H4 (cell line): Measurements from ENCODE around the gene GFPT2. TPM values are rescaled to one million over a fixed set of nuclear protein-coding genes. Genes with fewer than 3 reads are reported as not detected.

Experiments
- DNase-seq: peaks from one replicate; pipeline ENCODE4 v3.0.0-alpha.2; 2015; ENCODE audit warnings: low spot score
- total RNA-seq: library from RNA; depleted of rRNA; stranded (reverse); fragments of >200 nt; shearing (Covaris generic); gene quantifications from 2 replicates; pipeline ENCODE4 v1.2.3, GENCODE V29; 2014

Gene GFPT2
- total RNA-seq, 1 experiment from 2014 or later: 16.4 TPM

DNA sequence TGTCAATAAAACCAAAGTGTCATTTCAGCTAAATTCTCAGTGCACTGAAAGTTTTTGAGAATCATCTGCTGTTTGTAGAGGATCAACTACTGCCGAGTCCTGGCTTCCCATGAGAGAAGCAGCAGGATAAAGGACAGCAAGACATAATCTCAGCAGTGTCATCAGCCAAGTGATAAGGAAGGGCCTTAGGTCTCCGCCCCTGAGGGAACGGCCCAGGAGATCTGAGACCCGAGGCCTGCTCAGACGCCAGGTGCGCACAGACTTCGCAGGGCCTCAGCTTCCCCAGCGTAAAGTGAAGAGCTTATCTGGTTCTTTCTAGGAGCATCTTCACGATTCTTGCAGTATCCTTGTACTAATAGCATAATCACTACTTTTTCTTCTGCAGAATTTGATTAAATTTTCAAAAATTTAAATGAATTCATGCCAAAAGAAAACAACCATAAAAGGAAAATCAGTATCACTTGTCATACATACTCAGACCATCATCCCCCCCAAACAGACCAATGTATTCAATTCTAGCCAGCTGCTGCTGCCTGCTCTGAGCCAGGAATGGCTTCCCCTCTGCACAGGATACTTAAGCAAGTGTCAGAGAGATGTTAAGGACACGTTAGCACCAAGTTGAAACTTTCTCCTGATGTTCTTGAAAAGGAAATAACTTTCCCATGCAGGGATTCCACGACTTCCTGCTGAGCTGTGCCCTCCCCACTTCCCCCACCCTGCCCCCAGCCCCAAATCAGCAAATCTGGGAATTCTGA lies 2.2 kb downstream of the GFPT2 start:
- DNase-seq: no peak

DNA sequence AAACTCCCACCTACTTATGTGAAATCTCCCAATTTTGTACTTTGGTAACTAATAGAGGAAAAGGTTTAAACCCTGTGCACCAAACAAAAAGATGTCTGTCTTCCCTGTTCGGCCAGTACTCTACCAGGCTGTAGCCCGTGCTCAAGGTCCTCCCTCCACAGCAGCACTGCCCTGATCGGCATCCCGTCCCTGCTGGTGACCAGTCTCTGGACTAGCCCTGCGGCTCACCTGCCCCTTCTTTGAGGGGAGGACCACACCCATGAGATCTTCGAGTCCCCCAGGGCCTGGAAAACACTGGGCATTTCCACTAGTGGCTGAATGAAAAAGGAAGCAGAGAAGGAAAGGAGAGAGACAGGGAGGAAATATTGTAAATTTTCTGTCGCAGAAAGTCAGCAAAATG lies 2.8 kb downstream of the GFPT2 start:
- no peak for DNase-seq

DNA sequence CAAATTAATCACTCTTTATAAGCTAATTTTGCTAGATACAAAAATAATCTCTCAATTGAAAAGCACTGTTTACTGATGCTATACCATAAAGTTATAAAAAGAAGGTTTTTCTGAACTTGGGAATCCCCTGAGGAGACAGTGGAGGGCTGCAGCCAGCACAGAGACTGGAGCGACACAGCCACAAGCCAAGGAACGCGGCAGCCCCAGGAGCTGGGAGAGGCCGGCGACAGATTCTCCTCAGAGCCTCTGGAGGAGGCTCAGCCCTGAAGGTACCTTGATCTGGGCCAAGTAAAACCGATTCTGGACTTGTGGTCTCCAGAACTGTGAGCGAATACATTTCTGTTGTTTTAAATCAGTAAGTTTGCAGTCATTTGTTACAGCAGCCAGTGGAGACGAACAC lies 3.7 kb downstream of the GFPT2 start:
- no peak for DNase-seq

DNA sequence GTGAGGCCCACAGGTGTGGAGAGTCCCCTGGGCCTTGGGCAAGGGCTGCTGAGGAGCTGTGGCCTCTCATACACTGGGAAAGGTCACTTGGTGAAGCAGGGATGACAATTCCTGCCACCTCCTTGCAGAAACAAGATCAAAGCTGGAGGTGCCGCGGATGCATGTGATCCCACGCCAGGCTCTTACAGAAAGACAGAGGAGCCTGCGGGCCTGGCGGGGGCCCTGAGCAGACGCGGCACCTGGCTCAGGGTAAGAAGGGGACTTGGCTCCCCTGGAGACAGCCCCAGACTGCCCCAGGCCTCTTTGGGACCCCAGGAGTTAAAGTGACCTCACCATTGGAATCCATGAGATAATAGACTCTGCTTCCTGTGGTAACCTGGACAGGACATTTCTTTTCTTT lies 4.8 kb downstream of the GFPT2 start:
- no peak for DNase-seq

DNA sequence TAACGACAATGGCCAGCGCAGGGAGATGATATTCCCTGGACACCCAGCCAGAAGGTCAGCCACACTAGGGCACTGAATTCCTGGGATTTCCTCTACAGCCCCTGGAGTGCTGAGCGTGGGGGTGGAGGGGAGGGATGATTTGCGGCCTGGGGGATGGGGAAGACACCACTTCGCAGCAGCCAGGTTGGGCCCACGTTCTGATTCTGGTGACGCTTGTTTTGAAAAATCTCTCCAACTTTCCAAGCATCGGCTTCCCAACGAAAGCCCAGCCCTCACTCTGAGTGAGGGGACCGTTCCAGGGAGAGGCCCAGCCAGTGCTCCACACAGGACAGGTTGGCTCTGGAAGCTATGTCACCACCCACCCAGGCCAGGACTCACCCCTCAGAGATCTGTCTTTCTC lies 5.4 kb downstream of the GFPT2 start:
- no peak for DNase-seq

DNA sequence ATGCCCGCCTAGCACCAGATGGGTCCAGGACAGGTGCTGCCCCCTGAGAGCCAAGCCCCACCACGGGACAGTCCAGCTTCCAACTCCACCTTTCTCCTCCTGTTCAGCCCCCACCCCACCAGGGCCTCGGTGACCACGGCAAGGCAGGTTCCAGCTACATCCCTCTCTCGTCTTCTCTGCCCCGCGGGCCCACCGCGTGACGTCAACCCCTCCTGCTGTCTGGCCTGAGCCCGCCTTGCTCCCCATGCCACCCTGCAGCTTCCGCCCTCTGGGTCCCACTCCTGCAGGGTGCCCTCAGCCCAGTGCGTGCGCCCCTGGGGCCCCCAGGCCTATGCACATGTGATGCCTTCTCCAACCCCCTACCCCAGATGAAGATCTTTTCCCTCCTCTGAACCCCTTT lies 6.8 kb downstream of the GFPT2 start:
- no peak for DNase-seq

DNA sequence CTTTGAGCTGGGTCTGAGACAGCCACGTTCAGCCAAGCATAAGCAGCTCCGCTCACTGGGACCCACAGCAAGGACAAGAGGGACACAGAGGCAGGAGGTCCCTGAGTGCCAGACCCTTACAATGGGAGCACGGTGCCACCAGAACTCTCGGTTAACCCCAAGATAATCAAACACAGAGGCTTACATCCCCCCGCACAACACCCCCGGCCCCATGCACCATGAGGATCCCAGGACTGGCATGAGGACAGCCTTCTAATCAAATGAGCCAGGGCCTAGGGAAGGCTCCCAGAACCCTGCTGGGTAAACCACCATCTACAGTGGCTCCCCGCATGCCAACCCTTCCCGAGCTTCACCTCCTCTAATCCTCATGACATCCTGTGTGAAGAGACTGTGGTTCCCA lies 7.4 kb downstream of the GFPT2 start:
- DNase-seq: no peak

DNA sequence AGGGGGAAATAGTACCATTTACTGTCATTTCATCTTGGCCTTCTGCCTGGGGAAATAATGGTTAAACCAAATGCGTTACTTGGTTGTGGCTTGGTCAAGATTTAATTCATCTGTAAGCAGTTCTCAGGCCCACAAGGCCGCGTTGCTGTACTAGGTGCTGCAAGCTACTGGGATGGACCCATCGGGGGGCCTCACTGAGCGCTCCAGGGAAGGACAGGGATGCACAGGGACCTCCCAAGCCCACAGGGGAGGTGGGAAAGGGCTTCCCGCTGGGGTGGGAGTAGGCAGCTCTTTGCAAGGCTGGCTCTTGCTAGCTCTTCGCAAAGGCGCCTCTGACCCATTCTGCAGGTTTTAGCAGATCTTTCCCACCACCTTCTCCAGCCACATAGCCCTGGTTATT lies 8.0 kb downstream of the GFPT2 start:
- no peak for DNase-seq

DNA sequence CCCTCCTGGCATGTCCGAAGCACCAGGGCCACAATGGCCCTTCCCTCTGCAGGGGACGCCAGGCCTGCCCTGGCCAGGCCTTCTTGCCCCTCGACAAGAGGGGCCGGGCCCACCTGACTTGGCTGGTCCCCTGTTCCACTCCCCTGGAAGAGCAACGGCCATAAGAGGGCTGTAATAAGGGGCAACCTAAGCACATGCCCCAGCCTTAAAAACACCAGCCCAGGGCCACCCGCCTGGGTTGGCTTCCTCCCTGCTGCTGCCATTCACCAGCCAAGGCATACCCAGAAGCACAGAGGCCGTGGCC lies 8.5 kb downstream of the GFPT2 start:
- DNase-seq: no peak

DNA sequence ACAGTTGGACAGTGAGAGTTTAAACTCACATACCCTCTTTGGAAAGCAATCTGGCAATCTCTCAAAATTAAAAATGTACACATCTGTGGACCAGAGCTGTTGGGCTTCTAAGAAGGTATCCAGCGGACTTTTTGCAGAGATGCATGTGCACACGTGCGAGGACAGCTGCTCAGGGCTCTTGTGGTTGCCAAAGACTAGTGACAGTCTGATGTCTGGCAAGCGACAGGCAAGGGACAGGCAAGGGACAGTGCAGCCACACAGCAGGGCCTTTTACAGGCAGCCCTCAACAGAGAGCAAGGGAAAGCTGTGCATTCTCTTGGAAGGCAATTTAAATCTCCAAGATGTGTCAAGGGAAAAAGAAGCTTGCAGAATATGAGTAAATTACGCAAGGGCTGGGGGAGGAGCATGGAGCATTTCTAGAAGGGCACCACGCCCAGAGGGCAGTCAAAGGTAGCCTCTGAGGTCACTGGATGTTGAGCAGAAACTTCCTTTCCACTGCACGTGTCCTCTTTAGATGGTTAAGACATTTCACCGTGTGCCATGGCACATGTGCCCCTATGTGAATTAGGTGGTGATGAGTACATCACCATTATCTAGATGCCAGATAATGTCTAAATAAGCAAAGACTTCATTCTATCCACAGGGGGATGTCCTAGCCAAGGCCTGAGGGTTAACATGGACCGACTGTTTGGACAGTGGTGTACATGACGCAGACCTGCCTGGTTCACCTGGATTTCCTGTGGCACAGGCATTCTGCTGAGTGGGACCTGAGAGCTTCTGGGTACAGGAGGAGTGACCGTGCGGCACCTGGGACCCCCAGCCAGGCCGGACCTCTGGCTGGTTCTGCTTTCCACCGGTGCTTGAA lies 9.1 kb downstream of the GFPT2 start:
- peak; percentile 52 for DNase-seq

DNA sequence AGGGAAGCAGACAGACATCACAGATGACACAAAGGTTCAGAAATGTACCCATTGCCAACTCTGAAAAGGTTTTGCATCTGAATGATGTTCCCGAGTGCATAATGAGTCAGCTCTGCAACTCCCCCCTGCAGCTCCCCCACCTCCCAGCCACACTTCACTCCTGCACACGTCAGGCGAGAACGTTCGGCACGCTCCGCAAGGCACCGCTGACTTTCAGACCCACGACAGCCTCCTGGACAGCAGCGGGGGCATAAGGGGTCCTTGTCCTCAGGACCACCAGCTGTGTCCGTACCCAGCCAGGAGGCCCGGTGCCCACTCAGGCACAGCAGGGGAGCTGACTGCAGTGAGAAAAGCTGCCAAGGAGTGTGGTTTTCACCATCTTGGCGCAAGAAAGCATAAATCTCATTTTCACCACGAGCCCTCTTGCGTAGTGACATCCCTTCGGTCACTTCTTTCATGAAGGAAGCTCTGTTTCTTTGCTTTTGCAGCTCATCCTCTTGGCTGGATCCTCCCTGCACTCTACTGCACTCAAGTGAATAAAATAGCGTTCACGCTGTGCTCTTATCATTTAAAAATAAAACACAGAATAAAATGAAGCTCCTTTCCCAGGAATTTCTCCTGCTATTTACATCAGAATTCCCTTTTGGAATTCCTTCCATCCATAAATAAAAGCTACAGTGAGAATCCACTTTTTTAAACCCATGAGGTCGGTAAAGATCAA lies 9.9 kb downstream of the GFPT2 start:
- peak; percentile 45 for DNase-seq

DNA sequence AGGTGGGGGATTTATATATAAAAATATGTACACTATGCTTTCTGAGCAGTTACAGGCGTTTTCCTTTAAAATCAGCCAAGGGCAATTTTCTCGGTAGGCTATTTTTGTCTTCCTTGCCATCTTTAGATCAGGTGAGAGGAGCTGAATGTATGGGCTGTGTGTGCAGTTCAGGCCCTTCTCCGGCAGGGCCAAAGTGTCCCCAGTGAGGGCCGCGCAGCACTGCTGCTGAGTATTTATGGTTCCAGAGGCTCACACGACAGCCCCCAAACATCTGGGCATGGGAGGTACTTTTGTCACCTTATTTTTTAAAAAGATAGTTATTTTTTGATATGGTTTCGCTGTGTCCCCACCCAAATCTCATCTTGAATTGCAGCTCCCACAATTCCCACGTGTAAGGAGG lies 11.5 kb downstream of the GFPT2 start:
- no peak for DNase-seq

DNA sequence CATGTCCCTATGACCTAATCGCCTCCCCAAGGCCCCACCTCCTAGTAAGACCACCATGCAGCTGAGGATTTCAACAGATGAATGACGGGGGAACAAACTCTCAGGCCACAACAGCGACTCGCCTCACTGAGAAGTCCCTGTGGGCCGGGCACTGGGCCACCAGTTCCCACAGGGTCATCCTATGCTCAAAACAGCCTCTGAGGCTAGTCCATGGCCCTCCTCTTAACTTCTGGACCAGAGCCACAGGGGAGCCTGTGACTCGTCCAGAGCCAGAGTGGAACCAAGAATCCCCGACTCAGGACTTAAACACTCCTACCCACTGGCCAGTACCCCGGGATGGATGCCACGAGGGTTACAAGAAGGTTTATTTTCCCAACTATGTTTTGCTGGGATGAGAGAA lies 12.3 kb downstream of the GFPT2 start:
- no peak for DNase-seq

DNA sequence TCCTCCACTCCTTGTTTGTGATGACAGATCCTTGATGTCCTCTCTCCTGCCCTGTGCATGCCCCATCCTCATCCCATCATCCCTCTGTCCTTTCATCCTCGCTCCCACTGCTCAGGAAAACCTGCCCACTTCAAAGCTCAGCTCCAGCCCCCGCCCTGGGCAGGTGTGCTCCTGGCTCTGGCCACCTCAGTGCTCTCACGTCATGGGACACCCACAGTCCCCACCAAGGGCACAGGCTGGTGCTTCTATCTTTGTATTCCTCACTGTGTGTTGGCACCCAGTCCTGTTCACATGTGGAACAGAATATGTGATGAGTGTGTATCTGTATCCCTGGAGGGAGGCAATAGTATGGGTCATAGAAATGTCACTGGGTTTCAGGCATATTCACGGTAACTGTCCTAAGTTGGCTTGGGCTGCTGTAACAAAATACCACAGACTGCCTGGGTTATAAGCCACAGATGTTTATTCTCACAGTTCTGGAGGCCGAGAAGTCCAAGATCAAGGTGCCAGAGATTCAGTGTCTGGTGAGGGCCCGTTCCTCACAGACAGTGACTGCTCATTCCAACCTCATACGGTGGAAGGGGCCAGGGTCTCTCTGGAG lies 13.5 kb downstream of the GFPT2 start:
- no peak for DNase-seq

DNA sequence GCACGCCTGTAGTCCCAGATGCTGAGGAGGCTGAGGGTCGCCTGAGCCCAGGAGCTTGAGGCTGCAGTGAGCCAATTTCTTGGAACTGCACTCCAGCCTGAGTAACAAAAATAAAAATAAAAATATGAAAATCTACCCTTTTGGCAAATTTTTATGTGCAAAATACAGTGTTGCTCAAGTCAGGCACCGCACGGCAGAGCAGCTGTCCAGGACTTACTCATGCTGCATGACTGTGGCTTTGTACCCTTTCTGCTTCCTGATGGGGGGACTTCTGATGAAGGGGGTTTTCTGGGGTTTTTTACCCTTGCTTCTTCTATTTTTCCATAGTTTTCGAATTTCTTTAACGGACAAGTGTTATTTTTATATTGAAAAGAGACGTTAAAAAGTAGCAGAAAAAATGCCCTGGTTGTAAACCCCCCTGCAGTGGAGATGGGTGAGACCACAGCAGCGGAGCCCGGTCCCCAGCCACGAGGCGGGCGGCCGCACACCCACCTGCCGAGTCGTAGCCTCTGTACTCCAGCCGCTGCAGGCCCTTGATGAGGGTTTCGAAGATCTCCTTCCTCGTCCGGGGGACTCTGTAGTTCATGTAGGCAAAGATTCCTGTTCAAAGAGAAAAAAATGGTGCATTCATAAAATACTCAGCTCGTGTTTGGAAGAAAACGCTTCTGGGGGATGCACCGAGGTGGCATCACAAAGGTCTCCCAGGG lies 15.0 kb downstream of the GFPT2 start:
- DNase-seq: no peak

DNA sequence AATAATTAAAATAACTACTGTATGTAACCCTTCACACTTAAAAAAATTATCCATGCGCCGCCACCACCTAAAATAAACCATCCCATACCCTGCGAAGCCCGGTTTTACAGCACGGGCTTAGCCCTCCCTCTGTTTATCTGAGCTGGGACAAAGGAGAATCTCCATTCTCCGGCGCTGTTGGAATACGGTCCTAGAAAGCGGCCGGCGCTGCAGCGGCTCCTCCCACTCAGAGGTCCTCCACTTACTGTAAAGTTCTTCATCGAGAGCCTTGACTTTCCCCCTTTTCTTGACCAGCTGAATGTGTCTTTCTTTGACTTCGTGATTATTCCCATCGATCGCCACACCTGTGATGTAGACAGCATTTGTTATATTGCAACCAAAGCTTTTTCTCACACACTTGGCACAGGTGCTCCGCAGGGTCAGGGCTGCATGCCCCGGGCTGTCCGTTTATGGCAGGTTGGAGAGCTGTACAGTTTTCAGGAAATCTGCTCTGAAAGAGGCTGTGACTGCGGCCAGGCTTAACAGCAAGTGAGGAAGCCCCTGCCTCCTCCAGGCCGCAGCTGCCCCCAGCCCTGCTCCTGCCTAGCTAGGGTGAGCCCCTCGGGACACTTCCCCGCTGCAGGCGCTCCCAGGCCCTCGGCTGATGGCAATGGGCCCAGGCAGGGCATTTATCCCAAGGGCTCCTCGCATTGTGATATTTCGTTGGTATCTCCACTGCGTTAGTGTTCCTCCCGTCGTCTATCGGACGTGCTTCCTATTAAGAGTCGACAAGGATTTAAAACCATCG lies 16.7 kb downstream of the GFPT2 start:
- no peak for DNase-seq

DNA sequence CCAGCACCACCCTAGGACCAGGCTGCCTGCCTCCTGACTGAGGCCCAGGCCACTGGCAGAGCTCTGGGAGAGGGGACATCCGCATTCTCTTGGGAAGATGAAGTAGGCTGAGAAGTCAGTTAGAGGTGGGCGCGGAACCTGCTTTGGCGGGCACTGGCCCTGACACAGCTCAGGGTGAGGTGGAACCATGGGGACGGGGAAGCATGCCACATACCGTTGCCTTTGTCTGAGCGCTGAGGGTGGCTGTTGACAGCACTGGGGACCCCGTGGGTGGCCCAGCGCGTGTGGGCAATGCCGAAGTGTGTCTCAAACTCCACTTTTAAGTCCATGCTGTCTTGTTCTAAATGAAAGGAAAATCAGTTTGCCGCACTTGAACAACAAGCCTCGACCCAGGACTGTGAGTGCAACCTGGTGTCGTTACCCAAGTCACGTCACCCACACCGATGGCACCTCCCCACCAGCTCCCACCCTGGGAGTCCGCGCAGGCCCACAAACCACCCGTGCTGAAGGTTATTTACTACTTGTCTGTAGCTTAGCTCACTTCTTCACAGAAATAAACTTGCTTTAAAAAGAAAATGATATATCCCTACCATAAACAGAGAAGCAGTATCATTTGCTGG lies 17.4 kb downstream of the GFPT2 start:
- DNase-seq: no peak

DNA sequence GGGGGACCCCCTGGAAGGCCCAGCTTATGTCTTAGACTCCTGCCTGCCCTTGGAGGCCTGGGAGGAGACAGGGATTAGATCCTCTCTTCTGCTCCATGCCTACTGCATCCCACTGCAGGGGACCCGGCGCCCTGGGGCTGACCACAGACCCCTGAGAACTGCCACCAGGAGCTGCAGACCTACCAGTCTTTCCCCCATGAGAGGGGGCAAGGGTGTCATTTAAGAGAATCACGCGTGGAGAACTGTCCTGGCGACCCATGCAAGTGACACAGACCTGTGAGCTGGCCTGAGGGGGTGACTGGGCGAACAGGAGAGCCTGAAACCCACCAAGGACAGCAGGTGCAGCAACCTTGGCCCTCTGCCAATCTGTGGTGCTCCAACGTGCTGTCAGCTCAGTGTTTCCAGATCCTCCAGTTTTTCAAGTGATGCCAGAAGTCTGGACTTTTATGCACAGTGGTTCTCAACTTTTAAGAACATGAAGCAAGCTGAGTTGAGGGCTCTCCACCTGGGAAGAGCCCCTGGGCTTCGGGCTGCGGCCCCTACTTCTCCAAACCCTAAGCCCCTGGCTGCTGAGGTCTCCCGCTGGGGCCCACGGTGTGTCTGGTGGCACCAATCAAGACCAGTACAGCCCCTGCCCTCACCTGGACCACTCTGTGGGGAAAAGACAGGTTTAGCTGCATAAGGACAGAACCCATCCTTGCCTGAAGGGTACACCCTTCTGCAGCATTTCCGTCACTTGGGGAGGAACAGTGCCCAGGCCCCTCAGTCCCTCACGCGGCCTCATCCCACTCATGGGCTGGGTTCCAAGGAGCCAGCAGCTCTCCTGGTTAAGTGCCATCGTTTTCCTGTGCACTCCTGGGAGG lies 18.2 kb downstream of the GFPT2 start:
- no peak for DNase-seq

DNA sequence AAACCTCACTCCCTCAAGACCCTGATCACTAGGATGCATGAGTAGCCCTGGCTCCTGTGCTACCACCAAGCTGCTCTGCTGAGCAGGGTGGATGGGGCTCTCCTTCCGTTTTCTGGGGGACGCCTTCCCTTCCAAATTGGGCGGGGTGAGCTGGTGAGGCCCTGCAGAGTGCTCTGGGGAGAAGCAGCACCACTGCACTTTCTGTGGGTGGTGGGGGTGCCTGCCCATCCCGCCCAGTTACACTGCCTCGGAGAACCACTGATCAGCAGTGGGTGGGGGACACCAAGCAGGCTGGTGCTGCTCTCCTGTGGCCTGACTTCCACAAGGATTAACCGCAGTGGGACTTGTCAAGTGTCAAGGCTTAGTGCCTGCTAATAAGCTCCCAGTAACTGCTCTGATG lies 19.0 kb downstream of the GFPT2 start:
- no peak for DNase-seq

DNA sequence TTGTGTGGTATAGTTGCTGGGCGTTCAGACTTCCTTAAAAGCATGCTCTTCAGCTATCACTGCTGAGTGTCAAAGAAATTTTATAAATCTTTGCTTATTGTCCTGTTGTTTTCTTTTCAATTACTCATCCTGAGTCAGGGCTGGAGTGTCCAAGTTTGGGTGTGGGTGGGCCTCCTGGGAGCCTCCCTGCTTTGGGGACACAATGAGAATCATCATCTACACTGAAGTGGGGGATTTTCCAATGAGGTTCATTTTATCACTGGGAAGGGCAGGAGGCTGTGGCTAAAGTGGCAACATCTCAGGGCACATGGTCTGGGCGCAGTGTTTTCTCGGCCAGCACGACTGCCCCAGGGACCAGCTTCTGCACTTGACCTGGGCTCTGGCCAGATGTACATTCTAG lies 19.5 kb downstream of the GFPT2 start:
- DNase-seq: no peak
